HepG2 (cell line): ENCODE measurements around the gene PTPRM.

Experiments
- CCAR2 ChIP-seq: fragments of 200-400 bp; formaldehyde crosslinking; optimal IDR thresholded peaks from 2 replicates; pipeline ENCODE3; 2018; ENCODE audit warnings: low read depth, mild to moderate bottlenecking, low read length, moderate library complexity
- CTCF ChIP-seq: sonication (generic); formaldehyde crosslinking; IDR thresholded peaks from 2 replicates; pipeline ENCODE4 v1.5.0; 2020; ENCODE audit warnings: mild to moderate bottlenecking, missing genetic modification reagents, moderate library complexity
- ELF1 ChIP-seq: sonication (generic); formaldehyde crosslinking; IDR thresholded peaks from 2 replicates; pipeline ENCODE4 v1.4.0; 2020; ENCODE audit warnings: missing genetic modification reagents
- ELK4 ChIP-seq: sonication (generic); formaldehyde crosslinking; IDR thresholded peaks from 2 replicates; pipeline ENCODE4 v1.9.0; 2021; ENCODE audit warnings: missing genetic modification reagents, borderline replicate concordance
- NFE2L1 ChIP-seq: sonication (generic); formaldehyde crosslinking; IDR thresholded peaks from 2 replicates; pipeline ENCODE4 v1.4.0; 2020; ENCODE audit warnings: missing genetic modification reagents, mild to moderate bottlenecking, borderline replicate concordance

DNA sequence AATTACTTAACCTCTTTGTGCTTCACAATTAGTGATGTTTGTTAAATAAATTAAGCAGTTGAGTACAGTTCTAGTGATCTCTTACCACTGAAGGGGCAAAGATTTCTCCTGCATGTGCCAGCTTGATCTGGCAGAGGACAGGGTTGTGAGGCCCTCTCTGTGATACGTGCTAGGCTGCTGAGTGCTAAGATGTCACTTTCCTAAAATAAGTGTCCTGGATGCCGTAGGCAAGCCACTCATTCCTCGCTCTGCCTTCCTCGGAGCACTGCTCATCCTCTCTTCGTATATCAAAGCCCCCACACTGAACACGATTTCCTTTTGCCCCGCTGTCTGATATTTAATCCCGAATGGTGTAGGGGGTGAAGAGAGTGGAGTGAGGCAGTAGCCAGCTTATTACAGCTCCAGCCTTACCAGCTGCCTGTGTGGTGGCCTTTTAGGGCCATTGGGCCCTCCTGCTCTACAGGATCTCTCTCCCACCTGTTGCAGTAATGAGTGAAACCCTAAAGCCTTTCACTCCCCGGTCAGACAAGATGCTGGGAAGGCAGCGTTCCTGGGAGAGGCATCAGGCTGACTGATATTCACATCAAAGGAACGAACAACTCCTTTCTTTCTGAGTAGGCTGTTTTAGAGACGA is 40.5 kb downstream of the PTPRM start:
- TF ChIP-seq NFE2L1 (CRISPR knock-in tag) (no peak), CCAR2 (no peak), CTCF (CRISPR knock-in tag) (no peak), ELK4 (no peak), ELF1 (no peak)
